ENCODE measurements around the gene FGGY. TPM values are rescaled to one million over a fixed set of nuclear protein-coding genes. Genes with fewer than 3 reads are reported as not detected.

FGGY gene
- total RNA-seq, 1 experiment from 2014 or later: 12.0 TPM

- no peak for TF ChIP-seq ATF3 (CRISPR knock-in tag; conservative IDR thresholded peaks at IDR 0.05)
- TF ChIP-seq FOXP4 (CRISPR knock-in tag; IDR thresholded peaks at IDR 0.05): no peak
- no peak for TF ChIP-seq RORB (CRISPR knock-in tag; IDR thresholded peaks at IDR 0.05)
- TF ChIP-seq ZNF423 (CRISPR knock-in tag; IDR thresholded peaks at IDR 0.05): no peak
Measured at GRCh38 chr1:59569198-59569597, 272.3 kb downstream of the FGGY start (continued).

- ChIA-PET CTCF (no interaction called here), POLR2A (no interaction called here)
- Mint-ChIP-seq H3K9me3 (peaks cover 17% of the 10 kb centered on the region), H3K27me3 (ENCODE audit: low read depth) (no peaks in the 10 kb centered on the region), H3K4me1 (peaks cover 13% of the 10 kb centered on the region), H3K27ac (no peak overlapping the region), H3K4me3 (no peak overlapping the region), H3K36me3 (peaks cover 11% of the 10 kb centered on the region)
- DNase-seq (ENCODE audit: low spot score) (no peak), ATAC-seq (no peak; the same call in 1 of the 2 replicates)
- TF ChIP-seq ATF1 (CRISPR knock-in tag; IDR thresholded peaks at IDR 0.05): no peak
- TF ChIP-seq ZNF121 (CRISPR knock-in tag; IDR thresholded peaks at IDR 0.05): no peak
- TF ChIP-seq NR3C1 (CRISPR knock-in tag; conservative IDR thresholded peaks at IDR 0.05; ENCODE audit: low read depth): no peak
- no peak for TF ChIP-seq IRF1 (CRISPR knock-in tag; IDR thresholded peaks at IDR 0.05)
- TF ChIP-seq IRF2 (CRISPR knock-in tag; IDR thresholded peaks at IDR 0.05; ENCODE audit: borderline replicate concordance, low read depth): no peak
Measured at GRCh38 chr1:59570524-59570923, 273.6 kb downstream of the FGGY start.

GRCh38 chr1:59574085-59574484 is 277.2 kb downstream of the FGGY start:
- POLR2A ChIA-PET: no interaction called here
- DNase-seq (ENCODE audit: low spot score) (no peak), ATAC-seq (no peak)
- Mint-ChIP-seq H3K4me1 (peaks cover 13% of the 10 kb centered on the region), H3K27me3 (ENCODE audit: low read depth) (no peaks in the 10 kb centered on the region), H3K36me3 (peaks cover 11% of the 10 kb centered on the region), H3K4me3 (no peak overlapping the region), H3K9me3 (peaks cover 24% of the 10 kb centered on the region), H3K27ac (no peak overlapping the region)
- CTCF ChIA-PET: no interaction called here
- TF ChIP-seq IRF1 (CRISPR knock-in tag; IDR thresholded peaks at IDR 0.05) (no peak), NR2C2 (CRISPR knock-in tag; IDR thresholded peaks at IDR 0.05) (no peak), KAT7 (CRISPR knock-in tag; IDR thresholded peaks at IDR 0.05; ENCODE audit: borderline replicate concordance) (no peak), ZNF232 (CRISPR knock-in tag; IDR thresholded peaks at IDR 0.05) (no peak), FOXP1 (CRISPR knock-in tag; IDR thresholded peaks at IDR 0.05; ENCODE audit: borderline replicate concordance) (no peak), ZMAT4 (CRISPR knock-in tag; IDR thresholded peaks at IDR 0.05) (no peak), OVOL2 (CRISPR knock-in tag; IDR thresholded peaks at IDR 0.05; ENCODE audit: borderline replicate concordance) (no peak), FOXJ3 (CRISPR knock-in tag; IDR thresholded peaks at IDR 0.05; ENCODE audit: borderline replicate concordance) (no peak), EMX1 (CRISPR knock-in tag; IDR thresholded peaks at IDR 0.05) (no peak), CREM (CRISPR knock-in tag; IDR thresholded peaks at IDR 0.05) (no peak), RELA (CRISPR knock-in tag; IDR thresholded peaks at IDR 0.05; ENCODE audit: borderline replicate concordance) (no peak), TP53 (CRISPR knock-in tag; IDR thresholded peaks at IDR 0.05) (no peak), ZNF425 (CRISPR knock-in tag; conservative IDR thresholded peaks at IDR 0.05) (no peak), PRDM15 (CRISPR knock-in tag; IDR thresholded peaks at IDR 0.05) (no peak), ZNF138 (CRISPR knock-in tag; conservative IDR thresholded peaks at IDR 0.05) (no peak)

Measured in WTC11 (cell line).